HPDE6-E6E7 (cell line): ENCODE results near the gene C18orf54.
"Not testable (repeated sequence)": the region's sequence is repeated elsewhere in the genome, so short reads cannot be mapped to it uniquely, and the experiment has no call there.

ENCODE experiments used
- DNase-seq: peaks from one replicate; pipeline ENCODE4 v3.0.0; 2011; ENCODE audit warnings: missing footprints; ENCODE audit errors: extremely low spot score

Gene C18orf54

GRCh38 chr18:54386800-54387495 is 29.2 kb downstream of the C18orf54 start:
- not testable (repeated sequence) for DNase-seq

DNA sequence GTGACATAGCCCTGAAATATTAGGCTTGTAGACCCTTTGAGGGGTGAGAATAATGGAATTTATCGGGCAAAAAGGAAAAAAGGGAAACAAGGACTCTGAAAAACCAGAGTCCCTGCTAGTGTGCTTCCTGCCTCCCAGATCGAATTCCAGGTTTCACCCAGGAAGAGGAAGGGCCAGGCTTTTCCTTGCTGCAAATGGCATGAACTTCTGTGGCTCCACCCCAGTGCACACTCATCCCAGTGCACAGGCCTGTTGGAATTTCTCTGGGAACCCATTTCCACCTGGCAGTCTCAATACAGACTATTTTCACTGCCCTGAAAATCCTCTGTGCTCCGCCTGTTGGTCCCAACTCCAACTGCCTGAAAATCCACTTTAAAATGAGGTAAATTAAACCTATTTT is 29.9 kb downstream of the C18orf54 start:
- no peak for DNase-seq

- peak; percentile 29 for DNase-seq
These were observed 30.8 kb downstream of the C18orf54 start for GRCh38 chr18:54388203-54389142.

- no peak for DNase-seq
These were observed 31.4 kb downstream of the C18orf54 start for GRCh38 chr18:54389143-54389505.

GRCh38 chr18:54390838-54391237 is 33.1 kb downstream of the C18orf54 start:
- no peak for DNase-seq

GRCh38 chr18:54392543-54393023 is 34.9 kb downstream of the C18orf54 start:
- DNase-seq: peak; percentile 15

DNA sequence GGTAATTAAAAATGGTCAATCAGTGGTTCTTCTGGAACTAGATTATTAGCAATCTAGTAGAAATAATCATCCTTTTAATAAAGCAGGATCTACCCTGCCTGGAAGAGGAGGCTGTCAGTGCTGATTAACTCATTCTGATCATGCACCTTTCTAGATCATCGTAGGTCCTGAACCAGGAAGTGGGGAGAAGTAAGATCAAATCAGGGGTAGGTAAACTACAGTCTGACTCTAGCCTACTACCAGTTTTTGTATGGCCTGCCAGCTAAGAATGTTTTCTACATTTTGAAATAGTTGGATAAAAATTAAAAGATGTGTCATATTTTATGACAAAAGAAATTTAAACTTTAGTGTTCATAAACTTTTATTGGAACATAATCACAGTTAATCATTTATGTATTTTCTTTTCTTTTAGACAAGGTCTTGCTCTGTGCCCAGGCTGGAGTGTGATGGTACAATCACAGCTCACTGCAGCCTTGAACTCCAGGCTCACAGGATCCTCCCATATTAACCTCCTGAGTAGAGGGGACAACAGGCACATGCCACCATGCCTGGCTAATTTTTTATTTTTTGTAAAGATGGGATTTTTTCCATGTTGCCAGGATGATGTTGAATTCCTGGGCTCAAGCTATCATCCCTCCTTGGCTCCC is 36.1 kb downstream of the C18orf54 start:
- DNase-seq: no peak

GRCh38 chr18:54396760-54397159 is 39.1 kb downstream of the C18orf54 start:
- no peak for DNase-seq

- DNase-seq: no peak
These were observed 47.6 kb downstream of the C18orf54 start for GRCh38 chr18:54405290-54405689.

GRCh38 chr18:54411781-54412180 is 54.1 kb downstream of the C18orf54 start:
- DNase-seq: no peak

- no peak for DNase-seq
These were observed 57.4 kb downstream of the C18orf54 start for GRCh38 chr18:54415086-54415485.

DNA sequence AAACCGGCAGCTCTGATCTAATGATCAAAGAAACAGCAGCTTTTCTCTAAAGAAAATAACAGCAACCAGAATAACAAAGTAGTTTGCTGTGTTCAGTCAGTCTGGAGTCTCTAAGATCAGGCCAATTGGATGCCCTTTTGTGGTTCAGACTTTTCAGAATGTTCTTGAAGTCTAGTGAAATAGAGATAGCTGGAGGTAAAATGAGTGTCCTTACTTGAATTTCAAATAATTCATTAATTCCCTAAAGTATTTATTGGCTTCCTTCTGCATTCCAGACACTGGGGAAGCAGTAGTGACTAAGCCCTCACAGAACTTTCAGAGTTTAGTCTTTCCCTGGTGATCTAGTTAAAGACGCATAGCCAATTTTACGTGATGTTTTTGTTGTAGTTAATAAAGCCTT is 58.7 kb downstream of the C18orf54 start:
- DNase-seq: no peak

DNA sequence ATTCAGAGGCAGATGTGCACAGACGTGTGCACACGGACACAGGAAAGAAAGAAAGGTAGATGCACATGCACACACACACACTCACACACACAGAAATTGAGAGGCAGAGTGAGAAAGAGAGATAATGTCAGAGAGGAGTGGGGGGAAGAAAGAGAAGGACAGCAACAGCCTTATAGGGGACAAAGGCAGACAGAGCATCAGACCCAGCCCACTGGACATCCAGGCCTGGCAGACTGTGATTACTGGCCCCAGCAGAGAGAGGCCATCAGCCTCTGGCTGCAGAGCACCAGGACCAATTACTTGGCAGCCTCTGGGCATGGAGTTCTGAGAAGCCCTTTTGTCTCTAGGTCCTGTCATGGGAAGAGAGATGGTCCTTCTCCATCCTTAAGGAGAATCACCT is 66.1 kb downstream of the C18orf54 start:
- no peak for DNase-seq

DNA sequence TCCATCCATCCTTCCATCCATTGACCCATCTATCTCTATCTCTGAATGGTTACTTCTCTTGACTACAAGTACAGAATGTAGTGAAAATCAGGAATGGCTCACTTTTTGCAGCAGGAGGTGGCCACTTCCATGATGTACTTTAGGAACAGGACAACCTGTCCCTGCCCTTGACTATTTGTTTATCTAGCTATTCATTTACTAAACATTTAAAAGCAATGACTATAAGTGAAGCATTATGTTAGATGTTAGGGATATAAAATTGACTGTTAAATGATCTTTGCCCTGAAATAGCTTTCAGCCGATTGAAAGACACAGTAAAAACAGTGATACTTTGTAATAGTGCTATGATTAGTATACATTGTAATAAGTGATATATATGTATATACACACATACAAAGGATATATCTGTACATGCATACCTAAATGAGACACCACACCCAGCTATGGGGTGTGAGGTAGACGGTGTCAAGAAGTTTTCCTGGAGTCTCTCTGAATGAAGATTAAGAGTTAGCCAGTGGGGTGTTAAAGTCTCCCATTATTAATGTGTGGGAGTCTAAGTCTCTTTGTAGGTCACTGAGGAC is 68.5 kb downstream of the C18orf54 start:
- DNase-seq: no peak
